Peyer's patch (tissue), 4 donors: ENCODE results near the gene TERF2IP.

Source experiments
- POLR2A ChIP-seq, 2 donors: fragments of 450-650 bp; IDR thresholded peaks; one replicate each; pipeline ENCODE4 v1.5.1; 2017; ENCODE audit warnings: antibody characterized with exemption in 2 of 2, mild to moderate bottlenecking in 2 of 2, moderate library complexity in 2 of 2
- TF ChIP-seq, protein P1 (sequence below), 6 experiments: fragments of 450-650 bp in 4 of 6; fragments of 200-600 bp in 2 of 6; sonication (generic) in 1 of 6; IDR thresholded peaks; one replicate each; pipeline ENCODE4 v1.5.1; 2017 to 2019; ENCODE audit warnings: antibody characterized with exemption in 6 of 6, mild to moderate bottlenecking in 3 of 6, moderate library complexity in 1 of 6

DNA sequence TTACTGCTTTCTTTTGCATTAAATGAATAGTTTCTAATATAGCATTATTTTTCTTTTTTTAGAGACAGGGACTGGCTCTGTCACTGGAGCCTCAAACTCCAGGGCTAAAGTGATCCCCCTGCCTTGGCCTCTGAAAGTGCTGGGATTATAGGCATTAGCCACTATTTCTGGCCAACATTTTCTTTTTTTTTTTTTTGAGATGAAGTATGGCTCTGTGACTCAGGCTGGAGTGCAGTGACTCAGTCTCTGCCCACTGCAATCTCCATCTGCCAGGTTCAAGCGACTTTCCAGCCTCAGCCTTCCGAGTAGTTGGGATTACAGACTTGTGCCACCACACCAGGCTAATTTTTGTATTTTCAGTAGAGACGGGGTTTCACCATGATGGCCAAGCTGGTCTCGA lies 55.7 kb downstream of the TERF2IP start:
- TF ChIP-seq, protein P1, sequence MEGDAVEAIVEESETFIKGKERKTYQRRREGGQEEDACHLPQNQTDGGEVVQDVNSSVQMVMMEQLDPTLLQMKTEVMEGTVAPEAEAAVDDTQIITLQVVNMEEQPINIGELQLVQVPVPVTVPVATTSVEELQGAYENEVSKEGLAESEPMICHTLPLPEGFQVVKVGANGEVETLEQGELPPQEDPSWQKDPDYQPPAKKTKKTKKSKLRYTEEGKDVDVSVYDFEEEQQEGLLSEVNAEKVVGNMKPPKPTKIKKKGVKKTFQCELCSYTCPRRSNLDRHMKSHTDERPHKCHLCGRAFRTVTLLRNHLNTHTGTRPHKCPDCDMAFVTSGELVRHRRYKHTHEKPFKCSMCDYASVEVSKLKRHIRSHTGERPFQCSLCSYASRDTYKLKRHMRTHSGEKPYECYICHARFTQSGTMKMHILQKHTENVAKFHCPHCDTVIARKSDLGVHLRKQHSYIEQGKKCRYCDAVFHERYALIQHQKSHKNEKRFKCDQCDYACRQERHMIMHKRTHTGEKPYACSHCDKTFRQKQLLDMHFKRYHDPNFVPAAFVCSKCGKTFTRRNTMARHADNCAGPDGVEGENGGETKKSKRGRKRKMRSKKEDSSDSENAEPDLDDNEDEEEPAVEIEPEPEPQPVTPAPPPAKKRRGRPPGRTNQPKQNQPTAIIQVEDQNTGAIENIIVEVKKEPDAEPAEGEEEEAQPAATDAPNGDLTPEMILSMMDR (IDR thresholded peaks at IDR 0.05): no peak
- TF ChIP-seq POLR2A (IDR thresholded peaks at IDR 0.05): no peak
